Peyer's patch (tissue), 4 donors: ENCODE data around the gene NRIP1.

Experiments used
- CTCF ChIP-seq, 6 experiments: fragments of 450-650 bp in 4 of 6; fragments of 200-600 bp in 2 of 6; sonication (generic) in 1 of 6; IDR thresholded peaks; one replicate each; pipeline ENCODE4 v1.5.1; 2017 to 2019; ENCODE audit warnings: antibody characterized with exemption in 6 of 6, mild to moderate bottlenecking in 3 of 6, moderate library complexity in 1 of 6
- POLR2A ChIP-seq, 2 donors: fragments of 450-650 bp; IDR thresholded peaks; one replicate each; pipeline ENCODE4 v1.5.1; 2017; ENCODE audit warnings: antibody characterized with exemption in 2 of 2, mild to moderate bottlenecking in 2 of 2, moderate library complexity in 2 of 2

- no peak for TF ChIP-seq CTCF (IDR thresholded peaks at IDR 0.05)
- no peak for TF ChIP-seq POLR2A (IDR thresholded peaks at IDR 0.05)
Measured at GRCh38 chr21:15036189-15036588, 28.6 kb downstream of the NRIP1 start.
